OCI-M2 (cell line): ENCODE measurements around the gene ZNF735.
"Not testable (repeated sequence)": the region's sequence is repeated elsewhere in the genome, so short reads cannot be mapped to it uniquely, and the experiment has no call there.

Experiments
- DNase-seq: peaks from one replicate; lab custom pipeline; 2025; ENCODE audit not compliant: unreplicated experiment; lab: John Stamatoyannopoulos, UW

Gene ZNF735

DNA sequence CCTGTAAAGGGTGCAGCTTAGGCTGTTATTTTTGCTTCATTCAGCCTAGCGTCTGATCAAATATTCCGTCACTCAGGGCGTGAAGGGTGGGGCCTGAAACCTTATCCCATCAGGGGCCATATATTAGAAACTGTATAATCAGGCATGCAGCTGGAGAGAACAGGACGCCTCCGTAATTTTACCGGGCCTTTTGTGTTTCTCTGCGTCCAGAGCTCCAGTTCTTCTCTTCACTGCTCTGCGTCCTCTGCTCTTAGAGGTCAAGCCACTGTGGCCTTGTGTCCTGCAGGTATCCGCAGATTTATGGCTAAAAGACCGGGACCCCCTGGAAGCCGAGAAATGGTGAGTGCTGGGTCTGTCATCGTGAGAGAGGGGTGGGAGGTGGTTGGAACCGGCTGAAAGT, at the start of gene ZNF735:
Gene ZNF735, plus strand, starts transcription at position 301 of the 400 bp plus-strand sequence. Its CDS starts 0 bp downstream, at position 301.
- no peak for DNase-seq

DNA sequence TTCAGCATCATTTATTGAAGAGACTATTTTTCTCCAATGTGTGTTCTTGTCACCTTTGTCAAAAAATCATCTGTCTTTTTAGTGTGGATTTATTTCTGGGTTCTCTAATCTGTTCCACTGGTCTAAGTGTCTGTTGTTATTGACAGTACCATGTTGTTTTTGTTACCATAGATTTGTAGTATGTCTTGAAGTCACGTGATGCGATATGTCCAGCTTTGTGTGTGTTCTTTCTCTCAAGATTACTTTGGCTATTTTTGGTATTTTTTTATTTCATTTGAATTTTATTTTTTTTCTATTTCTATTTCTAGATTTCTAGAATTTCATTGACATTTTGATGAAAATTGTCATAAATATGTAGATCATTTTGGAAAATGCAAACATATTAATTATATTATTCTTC, 36.0 kb upstream of the ZNF735 start:
- DNase-seq, result not testable (repeated sequence)

DNA sequence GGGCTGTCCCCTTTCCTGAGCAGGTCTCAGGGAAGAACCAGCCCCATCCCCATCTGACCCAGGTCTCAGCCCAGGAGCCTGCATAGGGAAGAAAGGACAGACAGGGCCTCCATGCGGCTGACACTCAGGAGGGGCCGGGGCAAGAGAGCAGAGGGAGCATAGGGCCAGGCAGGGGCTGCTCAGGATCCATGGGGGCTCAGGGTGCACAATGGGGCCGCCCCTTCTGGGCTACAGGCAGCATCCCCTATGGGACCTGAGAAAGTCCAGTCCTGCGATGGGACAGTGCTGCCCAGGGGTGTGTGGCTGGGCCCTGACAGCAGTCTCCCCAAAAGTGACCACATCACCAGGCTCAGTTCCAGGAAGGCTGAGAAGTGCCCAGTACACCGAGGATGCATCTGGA, 32.7 kb upstream of the ZNF735 start:
- DNase-seq, result no peak

DNA sequence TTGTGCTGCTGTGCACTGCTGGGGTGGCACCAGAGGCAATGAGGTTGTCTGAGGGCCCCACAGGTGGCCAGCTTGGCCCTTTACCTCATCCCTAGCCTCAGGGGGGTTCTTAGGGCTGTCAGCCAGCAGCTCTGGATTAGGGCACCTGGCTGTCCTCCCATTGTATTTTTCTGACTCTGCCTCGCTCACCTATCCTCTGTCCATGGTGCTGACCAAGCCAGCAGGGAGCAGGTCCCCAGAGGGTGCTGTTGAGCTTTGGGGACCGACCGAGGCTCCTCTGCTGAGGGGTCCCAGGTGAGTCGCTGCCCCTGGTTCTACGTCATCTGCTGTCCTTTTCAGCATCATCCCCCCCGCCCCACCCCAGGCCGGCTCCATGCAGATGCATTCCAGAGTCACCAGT, 32.1 kb upstream of the ZNF735 start:
- no peak for DNase-seq

DNA sequence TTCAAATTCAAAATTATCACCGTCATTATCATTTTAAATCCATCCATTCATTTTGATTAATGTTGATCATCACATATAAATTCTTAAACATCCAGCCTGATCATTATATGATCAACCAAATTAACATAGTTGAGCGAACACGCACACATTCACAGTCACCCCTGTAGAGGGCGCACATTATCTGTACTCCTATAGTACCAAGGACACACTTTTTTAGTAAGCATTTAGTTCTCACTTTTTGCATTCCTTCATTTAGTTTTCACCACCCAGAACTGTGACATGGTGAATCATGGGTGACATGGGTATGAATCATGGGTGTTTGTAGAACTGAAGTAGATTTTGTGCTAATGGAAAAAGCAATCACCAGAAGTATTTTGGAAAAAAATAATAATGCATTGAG, 26.0 kb upstream of the ZNF735 start:
- no peak for DNase-seq

DNA sequence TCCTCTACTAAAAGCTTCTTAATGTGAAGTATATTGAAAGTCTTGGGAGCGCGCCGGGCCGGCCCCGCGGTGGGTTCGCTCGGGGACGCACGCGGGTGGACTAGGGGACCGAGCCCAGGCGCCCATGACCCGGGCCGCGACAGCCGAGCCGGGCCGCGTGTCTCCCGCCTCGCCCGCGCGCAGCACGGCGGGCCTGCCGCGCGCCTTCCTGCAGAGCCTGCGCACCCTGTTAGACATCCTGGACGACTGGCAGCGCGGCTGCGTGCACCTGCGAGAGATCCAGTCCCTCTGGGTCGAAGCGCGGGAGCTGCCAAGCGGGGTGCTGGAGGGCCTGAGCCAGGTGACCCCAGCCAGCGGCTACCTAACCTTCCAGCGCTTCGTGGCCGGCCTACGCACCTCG, 25.4 kb upstream of the ZNF735 start:
- no peak for DNase-seq

DNA sequence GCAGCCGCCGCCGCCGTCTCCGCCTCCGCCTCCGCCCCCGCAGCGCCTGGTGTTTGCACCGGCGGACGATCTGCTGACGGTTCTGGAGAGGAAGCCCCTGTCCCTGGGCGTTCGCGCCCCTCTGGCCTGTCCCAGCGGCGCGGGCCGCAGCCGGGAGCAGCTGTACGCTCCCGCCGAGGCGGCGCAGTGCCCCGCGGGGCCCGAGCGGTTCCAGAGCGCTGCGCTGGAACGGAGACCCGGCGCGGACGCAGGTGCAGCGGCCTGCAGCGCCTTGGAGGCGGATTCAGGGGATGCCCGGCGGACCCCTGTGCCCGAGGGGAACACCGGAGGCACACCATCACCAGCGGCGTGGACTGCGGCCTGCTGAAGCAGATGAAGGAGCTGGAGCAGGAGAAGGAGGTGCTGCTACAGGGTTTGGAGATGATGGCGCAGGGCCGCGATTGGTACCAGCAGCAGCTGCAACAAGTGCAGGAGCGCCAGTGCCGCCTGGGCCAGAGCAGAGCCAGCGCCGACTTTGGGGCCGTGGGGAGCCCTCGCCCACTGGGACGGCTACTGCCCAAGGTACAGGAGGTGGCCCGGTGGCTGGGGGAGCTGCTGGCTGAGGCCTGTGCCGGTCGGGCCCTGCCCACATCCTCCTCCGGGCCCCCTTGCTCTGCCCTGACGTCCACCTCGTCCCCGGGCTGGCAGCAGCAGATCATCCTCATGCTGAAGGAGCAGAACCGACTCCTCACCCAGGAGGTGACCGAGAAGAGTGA, 24.8 kb upstream of the ZNF735 start:
- no peak for DNase-seq

DNA sequence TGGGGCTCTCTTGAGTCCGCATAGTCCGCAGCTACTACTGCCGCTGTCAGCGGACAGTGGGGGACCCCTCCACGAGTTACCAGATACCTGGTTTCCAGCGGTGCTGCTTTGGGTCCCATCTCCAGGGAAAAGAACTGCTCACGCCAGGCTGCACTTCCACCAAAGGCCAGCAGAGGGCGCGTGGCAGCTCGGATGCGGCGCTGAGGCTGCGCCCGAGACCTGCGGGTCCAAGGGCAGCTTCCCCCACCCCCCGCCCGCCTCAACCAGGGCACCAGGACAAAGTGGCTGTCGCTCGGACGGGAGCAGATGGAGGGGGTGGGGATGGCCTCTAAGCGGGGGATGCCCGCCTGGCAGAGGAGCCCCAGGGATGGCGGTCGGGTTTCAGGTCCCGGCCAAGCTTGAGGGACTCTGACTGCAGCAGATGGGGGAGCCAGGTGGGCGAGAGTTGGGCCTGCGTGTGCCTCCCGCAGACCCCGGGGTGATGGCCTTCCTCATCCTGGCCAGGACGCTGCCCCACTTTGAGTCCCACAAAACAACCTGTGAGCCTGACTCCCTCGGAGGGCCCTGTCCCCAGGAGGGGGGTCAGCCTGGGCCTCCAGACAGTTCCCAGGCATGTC, 23.8 kb upstream of the ZNF735 start:
- DNase-seq, result no peak

DNA sequence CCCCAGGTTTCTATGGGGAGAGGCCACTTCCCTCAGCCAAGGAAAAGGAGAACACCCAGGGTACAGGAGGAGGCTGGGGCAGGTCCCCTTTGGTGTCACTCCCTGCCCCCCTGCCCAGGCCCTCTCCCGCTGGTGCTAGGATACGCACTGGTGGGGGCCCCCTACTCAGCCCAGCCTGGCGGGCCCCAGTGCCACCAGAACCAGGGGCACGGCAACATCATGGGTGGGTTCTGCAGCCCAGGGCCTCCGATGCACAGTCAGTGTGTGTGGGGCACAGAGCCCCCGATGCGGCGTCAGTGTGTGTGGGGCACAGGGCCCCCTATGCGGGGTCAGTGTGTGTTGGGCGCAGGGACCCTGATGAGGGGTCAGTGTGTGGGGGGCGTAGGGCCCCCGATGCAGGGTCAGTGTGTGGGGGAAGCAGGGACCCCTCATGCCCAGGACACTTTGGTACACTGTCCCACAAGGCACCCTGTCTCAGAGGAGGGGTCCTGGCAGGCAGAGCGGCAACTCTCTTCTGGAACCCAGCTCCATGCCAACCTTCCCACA, 23.1 kb upstream of the ZNF735 start:
- DNase-seq, result no peak

DNA sequence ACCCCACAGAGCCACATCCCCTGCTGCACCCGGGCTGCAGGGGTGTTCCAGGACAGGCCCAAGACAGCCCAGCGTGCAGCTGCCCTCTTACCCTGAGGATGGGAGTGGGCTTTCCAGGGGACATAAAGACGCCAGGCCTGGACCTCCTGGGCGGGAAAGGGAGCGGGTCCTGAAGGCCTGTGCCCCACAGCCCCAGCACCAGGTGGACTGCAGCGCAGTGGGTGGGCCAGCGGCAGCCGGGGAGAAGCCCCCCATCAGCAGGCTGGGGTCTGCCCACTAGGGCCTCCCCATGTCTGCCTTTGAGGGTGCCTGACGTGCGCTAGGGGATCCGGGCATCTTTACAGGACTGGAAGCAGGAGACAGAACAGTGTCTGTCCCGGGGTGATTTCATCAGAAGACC, 22.6 kb upstream of the ZNF735 start:
- DNase-seq, result no peak

DNA sequence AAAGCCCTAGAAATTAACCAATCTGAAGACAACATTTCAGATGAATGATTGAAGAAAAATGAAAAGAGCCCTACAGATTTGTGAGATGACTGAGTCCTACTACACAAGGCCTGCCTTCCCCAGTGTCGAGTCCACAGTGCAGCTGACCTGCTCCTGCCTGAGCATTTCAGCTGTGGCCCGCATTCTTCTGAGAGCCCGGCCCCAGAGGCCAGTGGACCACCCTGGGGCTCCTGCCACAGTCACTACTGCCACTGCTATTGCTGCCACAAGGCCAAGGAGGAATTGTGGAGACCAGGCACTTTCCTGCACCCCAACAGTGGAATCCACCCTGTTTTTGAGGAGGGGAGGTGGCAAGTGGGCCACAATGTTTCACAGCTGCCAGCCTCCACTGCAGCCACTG, 19.6 kb upstream of the ZNF735 start:
- DNase-seq, result no peak

DNA sequence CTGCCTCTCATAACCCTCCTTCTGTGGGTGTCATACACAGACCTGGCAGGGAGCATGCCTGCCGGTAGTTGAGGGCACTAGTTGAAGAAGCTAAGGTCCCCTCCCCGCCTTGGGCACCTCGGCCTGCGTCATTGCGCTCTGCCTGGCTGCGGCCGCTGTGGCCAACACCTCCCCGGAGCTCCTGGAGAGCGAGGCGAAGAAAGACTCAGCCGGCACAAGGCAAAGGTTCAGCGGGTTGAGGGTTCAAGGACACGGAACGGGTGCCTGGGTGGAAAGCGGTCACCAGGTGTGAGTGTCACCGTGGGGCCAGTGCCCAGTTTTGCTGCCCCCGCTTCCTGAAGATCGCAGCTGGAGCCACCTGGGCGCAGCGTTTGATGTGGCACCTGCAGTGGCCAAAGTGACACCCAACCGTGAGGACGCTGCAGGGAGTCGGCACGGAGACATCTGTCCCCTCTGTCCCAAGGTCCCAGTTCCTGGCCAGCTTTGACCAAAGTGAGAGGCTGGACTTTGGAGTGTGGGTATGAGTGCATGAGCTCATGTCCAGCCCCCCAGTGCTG, 14.8 kb upstream of the ZNF735 start:
- no peak for DNase-seq

DNA sequence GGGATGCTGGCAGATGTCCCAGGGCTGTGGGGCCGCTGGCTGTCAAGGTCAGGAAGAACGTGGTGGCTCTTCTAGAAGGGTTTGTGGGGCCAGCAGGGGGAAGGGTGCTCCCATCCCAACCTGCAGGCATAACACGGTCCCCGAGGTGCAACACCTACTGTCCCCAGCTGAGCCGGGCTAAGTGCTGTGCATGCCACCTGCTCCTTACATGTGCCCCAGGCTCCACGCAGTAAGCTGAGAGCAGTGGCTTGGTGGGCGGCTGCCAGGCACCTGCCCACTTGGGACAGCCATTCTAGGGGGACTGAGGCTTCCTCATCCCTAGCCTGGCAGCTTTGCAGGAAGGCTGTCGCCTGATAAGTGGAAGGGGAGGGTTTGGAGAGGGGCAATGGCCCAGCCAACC, 14.2 kb upstream of the ZNF735 start:
- no peak for DNase-seq

DNA sequence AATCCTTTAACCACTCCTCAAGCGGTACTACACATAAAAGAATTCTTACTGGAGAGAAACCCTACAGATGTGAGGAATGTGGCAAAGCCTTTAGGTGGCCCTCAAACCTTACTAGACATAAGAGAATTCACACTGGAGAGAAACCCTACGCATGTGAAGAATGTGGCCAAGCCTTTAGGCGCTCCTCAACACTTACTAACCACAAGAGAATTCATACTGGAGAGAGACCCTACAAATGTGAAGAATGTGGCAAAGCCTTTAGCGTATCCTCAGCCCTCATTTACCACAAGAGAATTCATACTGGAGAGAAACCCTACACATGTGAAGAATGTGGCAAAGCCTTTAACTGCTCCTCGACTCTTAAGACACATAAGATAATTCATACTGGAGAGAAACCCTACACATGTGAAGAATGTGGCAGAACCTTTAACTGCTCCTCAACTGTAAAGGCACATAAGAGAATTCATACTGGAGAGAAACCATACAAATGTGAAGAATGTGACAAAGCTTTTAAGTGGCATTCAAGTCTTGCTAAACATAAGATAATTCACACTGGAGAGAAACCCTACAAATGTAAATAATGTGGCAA, 12.8 kb downstream of the ZNF735 start:
- not testable (repeated sequence) for DNase-seq

DNA sequence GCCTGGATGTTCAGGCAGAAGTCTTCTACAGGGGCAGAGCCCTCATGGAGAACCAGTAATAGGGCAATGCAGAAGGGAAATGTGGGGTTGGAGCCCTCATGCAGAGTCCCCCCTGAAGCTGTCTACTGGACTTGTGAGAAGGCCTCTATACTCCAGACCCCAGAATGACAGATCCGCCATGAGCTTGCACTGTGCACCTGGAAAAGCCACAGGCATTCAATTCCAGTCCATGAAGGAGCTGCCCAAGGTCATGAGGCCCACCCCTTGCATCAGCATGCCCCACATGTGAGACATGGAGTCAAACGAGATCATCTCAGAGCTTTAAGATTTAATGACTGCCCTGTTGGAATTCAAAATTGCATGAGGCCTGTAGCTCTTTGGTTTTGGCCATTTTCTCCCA, 16.4 kb downstream of the ZNF735 start:
- DNase-seq, result no peak

DNA sequence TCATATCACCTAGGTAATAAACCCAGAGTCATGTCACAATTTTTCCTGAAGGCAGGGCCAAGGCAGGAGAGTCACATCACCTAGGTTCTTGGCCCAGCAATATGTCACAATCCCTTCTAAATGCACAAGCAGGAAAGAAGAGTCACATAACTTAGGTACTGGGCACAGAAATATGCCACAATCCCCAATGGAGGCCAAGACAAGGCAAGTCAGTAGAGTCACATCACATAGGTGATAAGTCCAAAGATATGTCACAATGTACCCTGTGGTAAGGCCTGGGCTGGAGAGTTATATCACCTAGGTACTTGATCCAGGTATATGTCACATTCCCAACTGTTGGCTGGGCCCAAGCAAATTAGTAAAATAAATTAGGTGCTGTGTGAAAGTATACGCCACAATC, 21.2 kb downstream of the ZNF735 start, which contains the start of gene ZNF679:
Gene ZNF679, plus strand, starts transcription at position 301 of the 400 bp plus-strand sequence. CDS start 20,644 bp downstream, outside the sequence.
- DNase-seq, result not testable (repeated sequence)

DNA sequence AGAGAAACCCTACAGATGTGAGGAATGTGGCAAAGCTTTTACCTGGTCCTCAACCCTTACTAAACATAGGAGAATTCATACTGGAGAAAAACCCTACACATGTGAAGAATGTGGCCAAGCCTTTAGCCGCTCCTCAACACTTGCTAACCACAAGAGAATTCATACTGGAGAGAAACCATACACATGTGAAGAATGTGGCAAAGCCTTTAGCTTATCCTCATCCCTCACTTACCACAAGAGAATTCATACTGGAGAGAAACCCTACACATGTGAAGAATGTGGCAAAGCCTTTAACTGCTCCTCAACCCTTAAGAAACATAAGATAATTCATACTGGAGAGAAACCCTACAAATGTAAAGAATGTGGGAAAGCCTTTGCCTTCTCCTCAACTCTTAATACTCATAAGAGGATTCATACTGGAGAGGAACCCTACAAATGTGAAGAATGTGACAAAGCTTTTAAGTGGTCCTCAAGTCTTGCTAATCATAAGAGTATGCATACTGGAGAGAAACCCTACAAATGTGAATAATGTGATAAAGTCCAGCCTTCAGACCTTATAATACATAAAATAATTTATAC, 59.4 kb downstream of the ZNF735 start:
- no peak for DNase-seq
